GM12878 (cell line): ENCODE results near the gene GON4L. TPM values are rescaled to one million over a fixed set of nuclear protein-coding genes. Genes with fewer than 3 reads are reported as not detected.

Experiments used
- ATAC-seq: fragments of 200-7000 bp; cut with Tn5 transposase; 3 replicates; pipeline ENCODE4 v1.9.1; 2020; ENCODE audit warnings: mild to moderate bottlenecking, moderate library complexity
- BruUV-seq: library from RNA; stranded (reverse); fragments of 400-500 nt; replicated peaks from 2 replicates; lab custom pipeline; 2021; lab: Mats Ljungman, UMichigan
- CTCF ChIA-PET: fragments of 300-600 bp; sonication (Branson Sonifier 250); formaldehyde crosslinking; extraction: SDS; loops from one replicate; lab custom pipeline; 2021; ENCODE audit warnings: inconsistent platforms; lab: Yijun Ruan, JAX
- POLR2A ChIA-PET: fragments of 350-600 bp; formaldehyde crosslinking; extraction: SDS; loops from one replicate; lab custom pipeline; 2021; ENCODE audit warnings: inconsistent platforms; lab: Charles Lee
- RAD21 ChIA-PET: fragments of 300-600 bp; sonication (Branson Sonifier 250); formaldehyde crosslinking; loops from one replicate; lab custom pipeline; 2023; ENCODE audit warnings: antibody characterized with exemption; ENCODE audit not compliant: unreplicated experiment; lab: Charles Lee
- SMC1A ChIA-PET: fragments of 300-600 bp; sonication (Branson Sonifier 250); formaldehyde crosslinking; loops from one replicate; lab custom pipeline; 2023; ENCODE audit not compliant: unreplicated experiment, uncharacterized antibody; lab: Charles Lee
- DNase-seq: peaks from one replicate; pipeline ENCODE4 v3.0.0-alpha.2; 2011; ENCODE audit warnings: low read depth, low spot score
- FAIRE-seq: peaks from 3 replicates; lab custom pipeline; 2011; peaks lifted over from hg19 to GRCh38; lab: Jason Lieb, UNC
- H2AFZ ChIP-seq: 2 replicates; pipeline ENCODE4 v1.6.0; 2011; ENCODE audit warnings: low read depth, low read length, control low read depth; ENCODE audit not compliant: control insufficient read depth
- H3K27ac ChIP-seq: 2 replicates; pipeline ENCODE4 v1.5.1; 2011; ENCODE audit warnings: control low read depth; ENCODE audit not compliant: control insufficient read depth, insufficient read depth
- H3K27me3 ChIP-seq, 2 experiments: replicated peaks in 1 of 2; 2 replicates each; pipeline versions ENCODE4 v1.6.0 to v1.6.1; 2011; ENCODE audit warnings: low read length in 1 of 2; ENCODE audit not compliant: control insufficient read depth in 2 of 2, insufficient read depth in 2 of 2
- H3K36me3 ChIP-seq, 2 experiments: 2 replicates each; pipeline ENCODE4 v1.5.1; 2011; ENCODE audit warnings: low read length in 1 of 2; ENCODE audit not compliant: control insufficient read depth in 2 of 2, insufficient read depth in 2 of 2
- H3K4me1 ChIP-seq: 2 replicates; pipeline ENCODE4 v1.6.1; 2011; ENCODE audit warnings: mild to moderate bottlenecking, low read length, moderate library complexity, mixed read lengths; ENCODE audit not compliant: control insufficient read depth, insufficient read depth
- H3K4me2 ChIP-seq: 2 replicates; pipeline ENCODE4 v1.6.0; 2011; ENCODE audit warnings: control low read depth; ENCODE audit not compliant: control insufficient read depth, insufficient read depth
- H3K4me3 ChIP-seq: fragments of 200-600 bp; sonication (generic); 2 replicates; pipeline ENCODE4 v1.5.1; 2016
- H3K79me2 ChIP-seq: 2 replicates; pipeline ENCODE4 v1.6.0; 2011; ENCODE audit warnings: low read length; ENCODE audit not compliant: control insufficient read depth, insufficient read depth
- H3K9ac ChIP-seq: 2 replicates; pipeline ENCODE4 v1.8.0; 2011; ENCODE audit warnings: low read length, control low read depth, mixed read lengths; ENCODE audit not compliant: control insufficient read depth, insufficient read depth
- H3K9me3 ChIP-seq: replicated peaks from 3 replicates; pipeline ENCODE4 v1.5.1; 2011; ENCODE audit warnings: mild to moderate bottlenecking, low read length; ENCODE audit not compliant: control insufficient read depth, insufficient read depth
- H4K20me1 ChIP-seq: 2 replicates; pipeline ENCODE4 v1.6.0; 2011; ENCODE audit not compliant: control insufficient read depth, insufficient read depth
- CEBPB ChIP-seq, 2 experiments: fragments of 150-350 bp in 1 of 2; IDR thresholded peaks; 2 replicates each; pipeline ENCODE4 v1.6.1; 2012 to 2014; ENCODE audit warnings: low read depth in 2 of 2, low read length in 2 of 2, borderline replicate concordance in 1 of 2, inconsistent platforms in 1 of 2
- CHD4 ChIP-seq: fragments of 200-600 bp; sonication (generic); IDR thresholded peaks from 2 replicates; pipeline ENCODE4 v1.6.1; 2016; ENCODE audit warnings: mild to moderate bottlenecking
- CUX1 ChIP-seq: IDR thresholded peaks from 2 replicates; pipeline ENCODE4 v1.6.1; 2012; ENCODE audit warnings: improper control_type of control experiment, low read depth, low read length; ENCODE audit not compliant: insufficient replicate concordance
- E2F8 ChIP-seq: fragments of 450-650 bp; IDR thresholded peaks from 2 replicates; pipeline ENCODE4 v1.6.1; 2018; ENCODE audit warnings: mild to moderate bottlenecking, low read depth, moderate library complexity; ENCODE audit not compliant: partially characterized antibody
- GATAD2B ChIP-seq: fragments of 450-650 bp; conservative IDR thresholded peaks from 2 replicates; pipeline ENCODE4 v1.6.1; 2017; ENCODE audit warnings: low read depth, mild to moderate bottlenecking, moderate library complexity
- IKZF2 ChIP-seq, 2 experiments: fragments of 450-650 bp; IDR thresholded peaks; 2 replicates each; pipeline ENCODE4 v1.6.1; 2017; ENCODE audit warnings: mild to moderate bottlenecking in 2 of 2, moderate library complexity in 2 of 2
- KAT2A ChIP-seq: conservative IDR thresholded peaks from 2 replicates; pipeline ENCODE4 v1.6.1; 2011; ENCODE audit warnings: low read depth, low read length; ENCODE audit not compliant: control insufficient read depth
- MTA2 ChIP-seq: fragments of 450-650 bp; IDR thresholded peaks from 2 replicates; pipeline ENCODE4 v1.6.1; 2016; ENCODE audit warnings: low read depth, mild to moderate bottlenecking, moderate library complexity
- MTA3 ChIP-seq: IDR thresholded peaks from 2 replicates; pipeline ENCODE4 v1.6.1; 2012; ENCODE audit warnings: low read length, inconsistent platforms, borderline replicate concordance
- MYB ChIP-seq: fragments of 150-350 bp; IDR thresholded peaks from 2 replicates; pipeline ENCODE4 v1.6.1; 2014; ENCODE audit warnings: mild to moderate bottlenecking, low read depth, low read length, borderline replicate concordance
- NR2C2 ChIP-seq: IDR thresholded peaks from 2 replicates; pipeline ENCODE4 v1.6.1; 2011; ENCODE audit warnings: borderline replicate concordance, low read depth; ENCODE audit not compliant: control insufficient read depth, insufficient read length
- WRNIP1 ChIP-seq: IDR thresholded peaks from 2 replicates; pipeline ENCODE4 v1.6.1; 2011; ENCODE audit warnings: low read depth, low read length, improper control_type of control experiment, borderline replicate concordance
- ZZZ3 ChIP-seq: IDR thresholded peaks from 2 replicates; pipeline ENCODE4 v1.6.1; 2011; ENCODE audit warnings: low read depth; ENCODE audit not compliant: control insufficient read depth, insufficient read length
- in situ Hi-C: fragments of 300-500 bp; cut with MboI; formaldehyde crosslinking; loops from 9 replicates; pipeline ENCODE4 v1.14.3; 2018; ENCODE audit warnings: mixed read lengths
- intact Hi-C: fragments of 100-400 bp; cut with micrococcal nuclease; formaldehyde crosslinking; loops from one replicate; pipeline ENCODE4 v1.14.2; 2022; ENCODE audit not compliant: unreplicated experiment
- polyA plus RNA-seq, 11 experiments: library from polyadenylated mRNA; depleted of rRNA in 4 of 11; unstranded in 6 of 11; stranded (reverse) in 5 of 11; fragments of >200 nt; fragmentation: Nextera tagmentation in 4 of 11; fragmentation: Illumina TruSeq in 1 of 11; extraction: Ambion mirVana in 4 of 11; extraction: Trizol in 1 of 11; gene quantifications; 1 replicate in 1 of 11; 2 replicates in 10 of 11; pipeline versions ENCODE4 v1.2.1 to v1.2.3, GENCODE V29; 2011 to 2016; ENCODE audit warnings: inconsistent platforms in 2 of 11, missing spikeins in 2 of 11, low read depth in 1 of 11
- total RNA-seq, 4 experiments: library from RNA; depleted of rRNA in 3 of 4; stranded (reverse); fragments of >200 nt in 3 of 4; fragmentation: Illumina TruSeq in 1 of 4; extraction: Trizol in 1 of 4; gene quantifications; 2 replicates each; pipeline versions ENCODE4 v1.2.1 to v1.2.3, GENCODE V29; 2013 to 2021
- TF ChIP-seq, protein P1 (sequence below): fragments of 450-650 bp; IDR thresholded peaks from 2 replicates; pipeline ENCODE4 v1.6.1; 2016; ENCODE audit warnings: mild to moderate bottlenecking

GON4L gene
- total and polyA plus RNA-seq, 10 of the 15 experiments (the other 5 are each of a cell fraction or from before 2014, with no cell fraction given): 17.7 to 40.7 (median 28.0) TPM

- TF ChIP-seq CUX1: no peak
- TF ChIP-seq, all 136 proteins: peak for 0
Observed at GRCh38 chr1:155809088-155809487, 47.9 kb downstream of the GON4L start (continued).

GRCh38 chr1:155801149-155801548 lies 55.9 kb downstream of the GON4L start:
- no peaks in the 10 kb centered on the region for H3K79me2 ChIP-seq
- in situ Hi-C loops: no loop called here
- DNase-seq (no peak), FAIRE-seq (no peak), ATAC-seq (no peak)
- ChIA-PET SMC1A (no interaction called here), RAD21 (no interaction called here), POLR2A (no interaction called here), CTCF (interaction anchor here (0.6 kb wide), 1 partner anchor 276 kb away, joined by 3 read pairs; no protein-coding TSS in a partner anchor)
- no peaks in the 10 kb centered on the region for H3K27me3 ChIP-seq
- H3K27ac ChIP-seq: no peak overlapping the region
- no peaks in the 10 kb centered on the region for H3K9me3 ChIP-seq
- no peak overlapping the region for H3K4me3 ChIP-seq
- no peak overlapping the region for H2AFZ ChIP-seq
- H3K4me1 ChIP-seq: no peaks in the 10 kb centered on the region
- no TSS peak for BruUV-seq
- intact Hi-C loops: no loop called here
- no peak overlapping the region for H3K4me2 ChIP-seq
- H3K36me3 ChIP-seq: peaks cover 3 to 12% of the 10 kb centered on the region in 2 experiments
- H3K9ac ChIP-seq: no peak overlapping the region
- H4K20me1 ChIP-seq: no peaks in the 10 kb centered on the region
- TF ChIP-seq NR2C2: no peak
- TF ChIP-seq E2F8: no peak
- TF ChIP-seq MTA3: no peak
- no peak for TF ChIP-seq CHD4
- no peak for TF ChIP-seq GATAD2B
- no peak for TF ChIP-seq ZZZ3
- no peak for TF ChIP-seq CEBPB (IDR thresholded peaks at IDR 0.05; ENCODE audit: borderline replicate concordance in 1 of 2, low read depth in 2 of 2, low read length in 2 of 2)
- no peak for TF ChIP-seq WRNIP1
- no peak for TF ChIP-seq MTA2
- no peak for TF ChIP-seq MYB
- TF ChIP-seq IKZF2 (IDR thresholded peaks at IDR 0.05): no peak
- TF ChIP-seq, protein P1, sequence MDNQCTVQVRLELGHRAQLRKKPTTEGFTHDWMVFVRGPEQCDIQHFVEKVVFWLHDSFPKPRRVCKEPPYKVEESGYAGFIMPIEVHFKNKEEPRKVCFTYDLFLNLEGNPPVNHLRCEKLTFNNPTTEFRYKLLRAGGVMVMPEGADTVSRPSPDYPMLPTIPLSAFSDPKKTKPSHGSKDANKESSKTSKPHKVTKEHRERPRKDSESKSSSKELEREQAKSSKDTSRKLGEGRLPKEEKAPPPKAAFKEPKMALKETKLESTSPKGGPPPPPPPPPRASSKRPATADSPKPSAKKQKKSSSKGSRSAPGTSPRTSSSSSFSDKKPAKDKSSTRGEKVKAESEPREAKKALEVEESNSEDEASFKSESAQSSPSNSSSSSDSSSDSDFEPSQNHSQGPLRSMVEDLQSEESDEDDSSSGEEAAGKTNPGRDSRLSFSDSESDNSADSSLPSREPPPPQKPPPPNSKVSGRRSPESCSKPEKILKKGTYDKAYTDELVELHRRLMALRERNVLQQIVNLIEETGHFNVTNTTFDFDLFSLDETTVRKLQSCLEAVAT: no peak
- no peak for TF ChIP-seq KAT2A
